DLD1 (cell line): ENCODE results near the gene GOLPH3.
"Not testable (repeated sequence)": the region's sequence is repeated elsewhere in the genome, so short reads cannot be mapped to it uniquely, and the experiment has no call there.

Experiments used
- in situ Hi-C: cut with HindIII; loops from 2 replicates; pipeline ENCODE4 v1.10.0; 2017; ENCODE audit warnings: low sequenced_read_pairs

GOLPH3 gene

DNA sequence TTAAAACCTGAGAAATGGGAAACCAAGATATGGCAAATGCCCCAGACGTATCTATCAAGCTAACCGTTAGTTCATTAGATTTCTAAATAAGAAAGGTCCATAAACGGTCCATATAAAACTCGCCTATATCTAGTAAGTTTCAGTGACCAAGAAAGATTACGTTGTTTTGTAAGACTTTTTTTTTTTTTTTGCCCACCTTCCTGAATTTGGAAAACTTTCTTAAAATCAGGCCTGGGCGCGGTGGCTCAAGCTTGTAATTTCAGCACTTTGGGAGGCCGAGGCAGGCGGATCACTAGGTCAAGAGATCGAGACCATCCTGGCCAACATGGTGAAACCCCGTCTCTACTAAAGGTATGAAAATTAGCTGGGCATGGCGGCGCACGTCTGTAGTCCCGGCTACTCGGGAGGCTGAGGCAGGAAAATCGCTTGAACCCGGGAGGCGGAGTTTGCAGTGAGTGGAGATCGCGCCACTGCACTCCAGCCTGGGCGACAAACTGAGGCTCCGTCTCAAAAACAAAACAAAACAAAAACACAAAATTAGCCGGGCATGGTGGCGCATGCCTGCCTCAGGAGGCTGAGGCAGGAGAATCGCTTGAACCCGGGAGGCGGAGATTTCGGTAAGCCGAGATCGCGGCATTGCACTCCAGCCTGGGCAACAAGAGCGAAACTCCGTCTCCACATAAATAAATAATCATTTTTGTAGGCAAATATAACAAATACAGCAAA, 1.8 kb downstream of the GOLPH3 start:
- in situ Hi-C loops: not testable (repeated sequence)

GRCh38 chr5:32170303-32171151, 3.6 kb downstream of the GOLPH3 start:
- in situ Hi-C loops: no loop called here

DNA sequence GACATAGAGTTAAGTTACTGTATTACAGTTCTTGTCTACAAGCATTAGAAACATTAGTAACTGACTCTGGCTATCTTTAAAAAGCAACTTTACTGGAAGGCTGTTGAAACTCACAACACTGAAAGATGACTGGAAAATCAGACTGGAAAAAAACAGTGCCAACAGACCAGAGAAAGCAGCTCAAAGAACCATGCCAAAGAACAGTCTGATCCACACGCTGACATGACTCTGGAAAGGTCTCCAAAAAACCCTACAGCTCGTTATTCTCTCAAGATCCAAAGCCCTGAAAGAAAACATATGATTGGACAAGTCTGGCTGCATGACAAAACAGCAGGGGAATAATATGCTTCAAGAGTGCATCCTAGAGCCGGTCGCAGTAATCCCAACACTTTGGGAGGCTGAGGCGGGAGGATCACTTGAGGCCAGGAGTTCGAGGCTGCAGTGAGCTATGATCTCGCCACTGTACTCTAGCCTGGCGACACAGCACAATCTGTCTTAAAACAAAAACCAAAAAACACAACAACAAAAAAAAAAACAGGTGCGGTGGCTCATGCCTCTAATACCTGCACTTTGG, 5.6 kb downstream of the GOLPH3 start:
- in situ Hi-C loops: no loop called here

DNA sequence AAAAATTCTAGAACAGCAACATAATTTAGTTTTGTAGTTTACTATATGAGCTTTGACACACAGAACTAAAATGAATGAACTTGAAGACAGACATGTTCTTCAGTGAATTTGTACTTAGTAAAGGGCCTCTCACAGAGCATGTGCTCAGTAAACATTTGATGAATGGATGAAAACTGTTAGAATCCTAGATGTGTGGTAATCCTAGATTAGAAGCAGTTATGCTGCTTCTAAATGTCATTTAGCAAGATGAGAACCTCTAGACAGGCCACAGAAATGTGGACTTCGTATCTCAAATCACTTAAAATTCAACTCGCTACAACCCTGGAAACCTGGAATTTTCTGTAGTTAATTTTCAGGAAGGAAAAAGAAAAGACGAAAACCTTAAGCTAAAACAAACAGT, 8.5 kb downstream of the GOLPH3 start:
- in situ Hi-C loops: no loop called here

GRCh38 chr5:32163785-32164184, 10.3 kb downstream of the GOLPH3 start:
- in situ Hi-C loops: no loop called here

DNA sequence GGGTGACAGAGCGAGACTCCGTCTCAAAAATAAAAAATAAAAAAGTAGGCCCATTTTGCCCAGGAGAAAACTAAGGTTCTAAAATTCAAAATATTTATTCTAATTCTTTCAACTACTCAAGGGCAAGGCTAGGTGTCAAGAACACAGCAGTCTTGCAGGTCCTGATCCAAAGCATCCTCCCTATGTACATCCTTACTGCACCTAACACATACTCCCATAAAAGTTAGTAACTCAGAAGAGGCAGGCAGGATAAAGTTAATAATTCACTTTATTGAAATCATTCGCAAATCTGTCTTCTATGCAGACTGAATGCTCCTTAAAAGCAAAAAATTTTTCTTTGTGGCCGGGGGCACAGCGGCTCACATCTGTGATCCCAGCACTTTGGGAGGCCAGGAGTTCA, 11.1 kb downstream of the GOLPH3 start:
- in situ Hi-C loops: no loop called here

DNA sequence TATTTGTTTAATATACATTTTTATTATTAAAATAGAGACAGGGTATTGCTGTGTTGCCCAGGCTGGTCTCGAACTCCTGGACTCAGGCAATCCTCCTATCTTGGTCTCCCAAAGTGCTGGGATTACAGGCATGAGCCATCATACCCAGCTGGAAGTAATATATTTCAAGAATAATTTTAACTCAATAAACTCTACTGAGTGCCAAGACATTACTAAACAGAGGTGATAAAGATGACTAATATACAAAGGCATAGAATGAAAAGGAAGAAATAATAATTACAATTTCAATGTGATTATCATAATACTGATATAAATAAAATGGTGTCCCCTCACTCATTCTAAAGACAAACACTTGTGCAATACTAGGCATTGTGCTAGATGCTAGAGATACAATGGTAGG, 13.9 kb downstream of the GOLPH3 start:
- in situ Hi-C loops: no loop called here

DNA sequence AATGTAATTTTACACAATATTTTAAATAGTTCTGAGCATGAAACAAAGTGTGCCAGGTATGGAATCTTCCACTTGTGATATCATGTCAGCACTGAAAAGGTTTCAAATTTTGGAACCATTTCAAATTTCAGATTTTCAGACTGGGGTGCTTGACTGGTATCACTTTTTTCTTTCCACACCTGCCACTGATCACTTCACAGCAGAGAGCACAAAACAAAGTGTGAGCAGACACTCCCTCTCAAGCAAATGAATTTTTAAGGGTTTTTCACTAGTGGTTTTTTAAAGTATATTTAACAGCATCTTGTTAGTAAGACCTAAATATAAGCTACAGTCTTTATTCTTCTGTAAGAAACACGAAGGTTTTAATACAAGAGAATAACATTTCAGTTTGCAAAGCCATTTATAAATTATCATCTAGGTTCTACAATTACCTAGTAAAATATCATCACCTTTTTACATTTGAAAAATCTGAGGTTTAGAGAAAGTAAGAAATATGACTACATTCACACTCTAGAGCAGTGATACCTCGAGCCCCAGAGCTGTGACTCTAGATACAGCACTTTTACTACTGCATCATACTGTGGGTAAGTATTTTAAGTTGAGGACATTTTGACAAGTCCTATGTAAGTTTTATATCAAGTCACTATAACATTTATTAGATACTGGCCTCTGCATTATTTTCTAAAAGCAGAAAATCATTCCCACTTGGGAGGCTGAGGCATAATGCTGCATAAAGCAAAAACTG, 14.6 kb downstream of the GOLPH3 start:
- in situ Hi-C loops: no loop called here

- in situ Hi-C loops: no loop called here
Measured at GRCh38 chr5:32158679-32158975, 15.5 kb downstream of the GOLPH3 start.

- in situ Hi-C loops: no loop called here
Measured at GRCh38 chr5:32157078-32157477, 17.0 kb downstream of the GOLPH3 start.

- in situ Hi-C loops: no loop called here
Measured at GRCh38 chr5:32156635-32157034, 17.5 kb downstream of the GOLPH3 start.

DNA sequence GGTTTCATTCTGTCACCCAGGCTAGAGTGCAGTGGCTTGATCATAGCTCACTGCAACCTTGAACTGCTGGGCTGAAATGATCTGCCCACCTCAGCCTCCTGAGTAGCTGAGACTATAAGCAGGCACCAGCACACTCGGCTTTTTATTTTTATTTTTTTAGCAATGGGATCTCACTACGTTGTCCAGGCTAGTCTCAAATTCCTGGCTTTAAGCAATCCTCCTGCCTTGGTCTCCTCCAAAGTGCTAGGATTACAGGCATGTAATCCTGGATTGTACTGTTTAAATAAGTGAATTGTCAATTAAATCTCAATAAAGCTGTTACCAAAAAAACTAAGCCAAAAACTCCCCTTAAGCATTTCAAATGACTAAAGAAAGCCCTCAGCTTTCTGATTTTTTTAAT, 18.9 kb downstream of the GOLPH3 start:
- in situ Hi-C loops: no loop called here

- in situ Hi-C loops: no loop called here
Measured at GRCh38 chr5:32153723-32154122, 20.4 kb downstream of the GOLPH3 start.

- in situ Hi-C loops: no loop called here
Measured at GRCh38 chr5:32151198-32151597, 22.9 kb downstream of the GOLPH3 start.

- in situ Hi-C loops: no loop called here
Measured at GRCh38 chr5:32150366-32150765, 23.8 kb downstream of the GOLPH3 start.

DNA sequence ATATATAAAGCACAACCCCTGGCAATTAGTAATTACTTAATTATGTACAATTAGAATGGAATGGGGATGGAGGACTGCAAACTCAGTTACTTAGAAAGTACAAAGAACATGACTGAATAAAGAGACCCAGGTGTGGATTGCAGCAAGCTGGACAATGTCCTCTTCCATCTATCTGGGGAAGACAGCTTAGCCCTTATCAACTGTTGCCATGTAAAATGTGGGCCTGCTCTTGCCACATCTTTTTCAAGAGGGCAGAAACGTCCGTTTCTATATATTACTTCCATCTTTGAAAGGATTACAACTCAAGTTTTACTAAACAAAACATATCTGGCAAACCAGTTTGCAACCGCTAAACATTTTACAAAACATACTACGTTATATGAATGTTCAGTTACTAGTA, 26.2 kb downstream of the GOLPH3 start:
- in situ Hi-C loops: no loop called here

GRCh38 chr5:32147236-32147635, 26.9 kb downstream of the GOLPH3 start:
- in situ Hi-C loops: no loop called here

GRCh38 chr5:32145378-32145777, 28.7 kb downstream of the GOLPH3 start:
- in situ Hi-C loops: no loop called here

GRCh38 chr5:32144378-32145207, 29.5 kb downstream of the GOLPH3 start:
- in situ Hi-C loops: no loop called here

DNA sequence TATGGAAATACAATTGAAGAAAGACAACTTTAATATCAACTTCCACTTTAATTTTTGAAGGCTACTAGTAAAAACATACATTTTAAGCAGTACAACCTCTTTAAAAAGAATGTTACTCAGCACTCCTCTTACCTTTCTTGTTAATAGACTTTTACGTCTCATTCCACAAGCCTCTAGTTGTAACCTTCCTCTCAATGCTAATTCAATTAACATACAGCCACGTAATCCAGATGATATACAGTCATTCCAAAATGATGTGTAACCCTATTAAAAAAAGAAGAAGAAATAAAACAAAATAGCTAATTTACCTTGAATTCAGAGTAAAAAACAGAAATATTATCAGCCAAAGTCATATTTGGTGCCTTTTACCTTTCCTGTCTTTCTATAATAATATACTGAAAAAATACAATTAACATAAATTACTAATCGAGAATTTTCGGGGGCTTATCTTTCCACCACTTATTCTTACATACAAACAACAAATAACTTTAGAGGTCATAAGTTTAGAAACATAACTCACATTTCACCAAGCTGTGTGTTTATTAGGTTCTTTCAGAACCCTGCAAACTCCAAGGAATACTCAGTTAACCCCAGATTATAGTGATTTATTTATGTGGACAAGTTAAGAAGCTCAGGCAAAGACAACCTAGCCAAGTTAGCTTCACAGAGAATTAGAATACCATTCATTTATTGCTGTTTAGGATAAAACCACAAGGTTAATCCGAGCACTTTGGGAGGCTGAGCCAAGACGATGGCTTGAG, 30.3 kb downstream of the GOLPH3 start:
- in situ Hi-C loops: no loop called here
